GM10847 (cell line): ENCODE data around the gene NOVA2.

Experiments used
- POLR2A ChIP-seq: IDR thresholded peaks from 2 replicates; pipeline ENCODE4 v1.6.1; 2011; ENCODE audit not compliant: insufficient read length; ENCODE audit errors: extremely low read depth

The NOVA2 gene

GRCh38 chr19:45981350-45981749 lies 7.7 kb upstream of the NOVA2 start:
- TF ChIP-seq POLR2A = no peak

GRCh38 chr19:45978156-45978555 lies 4.5 kb upstream of the NOVA2 start:
- no peak for TF ChIP-seq POLR2A

- TF ChIP-seq POLR2A = no peak
These were observed 2.5 kb upstream of the NOVA2 start for GRCh38 chr19:45976178-45976577.

- TF ChIP-seq POLR2A = no peak
These were observed 1.8 kb upstream of the NOVA2 start for GRCh38 chr19:45975306-45976070.

- no peak for TF ChIP-seq POLR2A
These were observed 621 bp downstream of the NOVA2 start for GRCh38 chr19:45972947-45973540.

GRCh38 chr19:45972081-45972946 lies 1.4 kb downstream of the NOVA2 start:
- no peak for TF ChIP-seq POLR2A

GRCh38 chr19:45971260-45971902 lies 2.3 kb downstream of the NOVA2 start:
- no peak for TF ChIP-seq POLR2A

- TF ChIP-seq POLR2A = no peak
These were observed 4.0 kb downstream of the NOVA2 start for GRCh38 chr19:45969676-45970075.

GRCh38 chr19:45968626-45969025 lies 5.0 kb downstream of the NOVA2 start:
- no peak for TF ChIP-seq POLR2A

- no peak for TF ChIP-seq POLR2A
These were observed 6.4 kb downstream of the NOVA2 start for GRCh38 chr19:45967246-45967645.

- TF ChIP-seq POLR2A = no peak
These were observed 11.6 kb downstream of the NOVA2 start for GRCh38 chr19:45962021-45962420.

GRCh38 chr19:45960595-45961235 lies 12.9 kb downstream of the NOVA2 start:
- no peak for TF ChIP-seq POLR2A

GRCh38 chr19:45959517-45960025 lies 14.1 kb downstream of the NOVA2 start:
- TF ChIP-seq POLR2A = no peak

GRCh38 chr19:45958769-45959516 lies 14.7 kb downstream of the NOVA2 start:
- TF ChIP-seq POLR2A = no peak
